Keratinocyte (primary cell): ENCODE results near the gene BAG3. TPM values are rescaled to one million over a fixed set of nuclear protein-coding genes. Genes with fewer than 3 reads are reported as not detected.

Experiments
- DNase-seq: peaks from one replicate; pipeline ENCODE4 v3.0.0-alpha.2; 2011; ENCODE audit warnings: low read depth, missing footprints, low spot score
- FAIRE-seq: peaks from 2 replicates; lab custom pipeline; 2011; peaks lifted over from hg19 to GRCh38; lab: Jason Lieb, UNC
- H2AFZ ChIP-seq: 2 replicates; pipeline ENCODE4 v1.6.0; 2012; ENCODE audit warnings: low read length, control low read depth, inconsistent platforms; ENCODE audit not compliant: control insufficient read depth
- H3K27ac ChIP-seq: 2 replicates; pipeline ENCODE4 v1.5.1; 2011; ENCODE audit warnings: low read length; ENCODE audit not compliant: control insufficient read depth, insufficient read depth
- H3K27me3 ChIP-seq: 3 replicates; pipeline ENCODE4 v1.6.0; 2011; ENCODE audit warnings: low read length; ENCODE audit not compliant: control insufficient read depth, insufficient read depth; ENCODE audit errors: extremely low read depth
- H3K36me3 ChIP-seq, 2 experiments: 2 replicates in 1 of 2; 3 replicates in 1 of 2; pipeline ENCODE4 v1.5.1; 2011; ENCODE audit warnings: low read length in 2 of 2, mild to moderate bottlenecking in 1 of 2; ENCODE audit not compliant: control insufficient read depth in 2 of 2, insufficient read depth in 2 of 2; ENCODE audit errors: extremely low read depth in 1 of 2
- H3K4me1 ChIP-seq: 3 replicates; pipeline ENCODE4 v1.5.1; 2011; ENCODE audit warnings: low read length; ENCODE audit not compliant: control insufficient read depth, insufficient read depth; ENCODE audit errors: extremely low read depth
- H3K4me2 ChIP-seq: 3 replicates; pipeline ENCODE4 v1.6.0; 2011; ENCODE audit warnings: low read depth, low read length; ENCODE audit not compliant: control insufficient read depth, insufficient read depth; ENCODE audit errors: extremely low read depth
- H3K4me3 ChIP-seq, 3 experiments: fragments of 200-600 bp in 1 of 3; sonication (generic) in 1 of 3; 2 replicates in 2 of 3; 3 replicates in 1 of 3; pipeline ENCODE4 v1.5.1; 2011 to 2016; ENCODE audit warnings: low read length in 3 of 3, mild to moderate bottlenecking in 3 of 3, control low read depth in 2 of 3, inconsistent platforms in 1 of 3, low read depth in 1 of 3, mixed read lengths in 1 of 3, mixed run types in 1 of 3, moderate library complexity in 1 of 3; ENCODE audit not compliant: control insufficient read depth in 2 of 3, insufficient read depth in 2 of 3; ENCODE audit errors: extremely low read depth in 1 of 3
- H3K79me2 ChIP-seq: 2 replicates; pipeline ENCODE4 v1.6.0; 2012; ENCODE audit warnings: low read length; ENCODE audit not compliant: control insufficient read depth, insufficient read depth
- H3K9ac ChIP-seq: 3 replicates; pipeline ENCODE4 v1.6.0; 2011; ENCODE audit warnings: low read length; ENCODE audit not compliant: control insufficient read depth, insufficient read depth; ENCODE audit errors: extremely low read depth
- H3K9me1 ChIP-seq: 3 replicates; pipeline ENCODE4 v1.6.0; 2011; ENCODE audit warnings: low read length; ENCODE audit not compliant: control insufficient read depth, insufficient read depth; ENCODE audit errors: extremely low read depth
- H3K9me3 ChIP-seq: 2 replicates; pipeline ENCODE4 v1.5.1; 2012; ENCODE audit warnings: low read depth, low read length; ENCODE audit not compliant: control insufficient read depth
- H4K20me1 ChIP-seq: 3 replicates; pipeline ENCODE4 v1.6.0; 2011; ENCODE audit warnings: low read length; ENCODE audit not compliant: control insufficient read depth, insufficient read depth; ENCODE audit errors: extremely low read depth
- EZH2 ChIP-seq: IDR thresholded peaks from one replicate; pipeline ENCODE4 v1.6.1; 2012; ENCODE audit warnings: inconsistent platforms, mild to moderate bottlenecking, low read length, moderate library complexity
- dilution Hi-C: fragments of 300-500 bp; cut with MboI; formaldehyde crosslinking; loops from one replicate; pipeline ENCODE4 v1.7.0; 2020; ENCODE audit warnings: low sequenced_read_pairs; ENCODE audit not compliant: extremely low pct_ligation_motif_present
- polyA plus RNA-seq, 5 experiments: library from polyadenylated mRNA; depleted of rRNA in 3 of 5; stranded (reverse) in 3 of 5; stranded (forward) in 1 of 5; unstranded in 1 of 5; fragments of >200 nt; gene quantifications; 1 replicate in 1 of 5; 2 replicates in 3 of 5; 3 replicates in 1 of 5; pipeline versions ENCODE4 v1.2.1 to v1.2.3, GENCODE V29; 2011 to 2012; ENCODE audit warnings: missing spikeins in 2 of 5, low read depth in 1 of 5, low replicate concordance in 1 of 5
- TF ChIP-seq, protein P1 (sequence below), 3 experiments: IDR thresholded peaks in 1 of 3; conservative IDR thresholded peaks in 1 of 3; optimal IDR thresholded peaks in 1 of 3; 2 replicates in 2 of 3; 3 replicates in 1 of 3; pipeline versions ENCODE3 to v1.5.1; 2011; ENCODE audit warnings: low read length in 3 of 3, mild to moderate bottlenecking in 3 of 3, moderate library complexity in 2 of 3, control low read depth in 1 of 3, inconsistent platforms in 1 of 3; ENCODE audit not compliant: insufficient read depth in 2 of 3; ENCODE audit errors: extremely low read depth in 1 of 3

The BAG3 gene
- polyA plus RNA-seq, 1 donor (not counting 4 experiments of a cell fraction or from before 2014, with no cell fraction given): 26.2 TPM

GRCh38 chr10:119726676-119727261 lies 75.6 kb downstream of the BAG3 start:
- H3K27me3 ChIP-seq: no peaks in the 10 kb centered on the region
- dilution Hi-C loops: no loop called here
- no peak for TF ChIP-seq EZH2
- TF ChIP-seq, protein P1, sequence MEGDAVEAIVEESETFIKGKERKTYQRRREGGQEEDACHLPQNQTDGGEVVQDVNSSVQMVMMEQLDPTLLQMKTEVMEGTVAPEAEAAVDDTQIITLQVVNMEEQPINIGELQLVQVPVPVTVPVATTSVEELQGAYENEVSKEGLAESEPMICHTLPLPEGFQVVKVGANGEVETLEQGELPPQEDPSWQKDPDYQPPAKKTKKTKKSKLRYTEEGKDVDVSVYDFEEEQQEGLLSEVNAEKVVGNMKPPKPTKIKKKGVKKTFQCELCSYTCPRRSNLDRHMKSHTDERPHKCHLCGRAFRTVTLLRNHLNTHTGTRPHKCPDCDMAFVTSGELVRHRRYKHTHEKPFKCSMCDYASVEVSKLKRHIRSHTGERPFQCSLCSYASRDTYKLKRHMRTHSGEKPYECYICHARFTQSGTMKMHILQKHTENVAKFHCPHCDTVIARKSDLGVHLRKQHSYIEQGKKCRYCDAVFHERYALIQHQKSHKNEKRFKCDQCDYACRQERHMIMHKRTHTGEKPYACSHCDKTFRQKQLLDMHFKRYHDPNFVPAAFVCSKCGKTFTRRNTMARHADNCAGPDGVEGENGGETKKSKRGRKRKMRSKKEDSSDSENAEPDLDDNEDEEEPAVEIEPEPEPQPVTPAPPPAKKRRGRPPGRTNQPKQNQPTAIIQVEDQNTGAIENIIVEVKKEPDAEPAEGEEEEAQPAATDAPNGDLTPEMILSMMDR (optimal IDR thresholded peaks at IDR 0.05 in 1 of 3, IDR thresholded peaks at IDR 0.05 in 1 of 3, conservative IDR thresholded peaks at IDR 0.05 in 1 of 3; ENCODE audit: extremely low read depth in 1 of 3, insufficient read depth in 2 of 3, low read length in 3 of 3): no peak
- H3K9me1 ChIP-seq: no peaks in the 10 kb centered on the region
- peak overlapping the region; percentile 76 for H3K9ac ChIP-seq
- no peaks in the 10 kb centered on the region for H4K20me1 ChIP-seq
- peak overlapping the region; percentile 96 for H3K4me2 ChIP-seq
- H3K79me2 ChIP-seq: peaks cover 42% of the 10 kb centered on the region
- peak overlapping the region; percentile 46 for H2AFZ ChIP-seq
- H3K4me3 ChIP-seq: peak overlapping the region; percentile 84 to 89 (median 87)
- FAIRE-seq (no peak), DNase-seq (no peak)
- H3K36me3 ChIP-seq: no peaks in the 10 kb centered on the region
- H3K4me1 ChIP-seq: peaks cover 25% of the 10 kb centered on the region
- no peaks in the 10 kb centered on the region for H3K9me3 ChIP-seq
- peak overlapping the region; percentile 47 for H3K27ac ChIP-seq

Other genes starting within 250 kb of the BAG3 start
- 51.0 to 87.8 TPM (median 66.4 TPM) in 3 replicates for gene RGS10, start 108.7 kb upstream of the BAG3 start, polyA plus RNA-seq
- gene TIAL1, start 54.4 kb upstream of the BAG3 start, polyA plus RNA-seq: 66.9 to 117 TPM (median 98.1 TPM) in 3 replicates
- gene INPP5F, start 74.7 kb downstream of the BAG3 start, polyA plus RNA-seq: 12.1 to 21.1 TPM (median 20.2 TPM) in 3 replicates
- 46.6 to 74.4 TPM (median 59.9 TPM) in 3 replicates for gene MCMBP, start 221.5 kb downstream of the BAG3 start, polyA plus RNA-seq
- gene SEC23IP, start 241.3 kb downstream of the BAG3 start, polyA plus RNA-seq: 27.1 to 44.6 TPM (median 36.9 TPM) in 3 replicates